Measurements from ENCODE around the gene RNGTT. TPM values are rescaled to one million over a fixed set of nuclear protein-coding genes. Genes with fewer than 3 reads are reported as not detected.

RNGTT gene
- total and polyA plus RNA-seq, 8 donors = 1.8 to 31.6 (median 5.8) TPM

DNA sequence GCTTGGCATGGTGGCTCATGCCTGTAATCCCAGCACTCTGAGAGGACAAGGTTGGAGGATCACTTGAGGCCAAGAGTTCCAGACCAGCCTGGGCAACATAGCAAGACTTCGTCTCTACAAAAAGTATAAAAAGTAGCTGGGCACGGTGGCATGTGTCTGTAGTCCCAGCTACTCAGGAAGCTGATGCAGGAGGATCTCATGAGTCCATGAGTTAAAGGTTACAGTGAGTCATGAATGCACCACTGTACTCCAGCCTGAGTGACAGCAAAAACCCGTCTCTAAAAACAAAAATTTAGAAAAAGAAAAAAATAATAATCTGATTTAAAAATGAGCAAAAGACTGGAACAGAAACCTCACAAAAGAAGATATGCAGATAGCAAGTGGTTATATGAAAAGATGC lies 279.7 kb downstream of the RNGTT start:
- Histone ChIP-seq H3K36me3 (peaks cover 0 to 11% (median 0%) of the 10 kb centered on the region in 4 donors), H3K4me3 (no peak overlapping the region), H3K4me1 (no peaks in the 10 kb centered on the region), H3K27ac (no peak overlapping the region), H3K9me3 (no peaks in the 10 kb centered on the region), H3K27me3 (no peaks in the 10 kb centered on the region)
- intact Hi-C loops (cut with DNase I; ENCODE audit: low total_unique reads) = no loop called here
- DNase-seq = no peak
- TF ChIP-seq POLR2A (IDR thresholded peaks at IDR 0.05) (no peak), POLR2AphosphoS5 (IDR thresholded peaks at IDR 0.05) (no peak), CTCF (IDR thresholded peaks at IDR 0.05) (no peak), EP300 (IDR thresholded peaks at IDR 0.05) (no peak)
- WGBS, 5 donors = 87 to 96% (median 95%) methylated on average over 3 of the region's 3 CpGs

GRCh38 chr6:88680654-88681053 lies 282.8 kb downstream of the RNGTT start:
- TF ChIP-seq POLR2A (IDR thresholded peaks at IDR 0.05) = no peak
- TF ChIP-seq CTCF (IDR thresholded peaks at IDR 0.05) = no peak
- no peak for TF ChIP-seq EP300 (IDR thresholded peaks at IDR 0.05)
- no peak for TF ChIP-seq POLR2AphosphoS5 (IDR thresholded peaks at IDR 0.05)
- intact Hi-C loops (cut with DNase I; ENCODE audit: low total_unique reads) = no loop called here
- no peak for DNase-seq
- Histone ChIP-seq H3K27me3 (no peaks in the 10 kb centered on the region), H3K27ac (no peak overlapping the region), H3K4me1 (no peaks in the 10 kb centered on the region), H3K4me3 (no peak overlapping the region), H3K36me3 (peaks cover 0 to 22% (median 7%) of the 10 kb centered on the region in 4 donors), H3K9me3 (no peaks in the 10 kb centered on the region)
- WGBS, 5 donors = 93 to 97% (median 95%) methylated on average over 6 of the region's 6 CpGs

GRCh38 chr6:88679841-88680240 lies 283.6 kb downstream of the RNGTT start:
- Histone ChIP-seq H3K27ac (no peak overlapping the region), H3K27me3 (no peaks in the 10 kb centered on the region), H3K36me3 (peaks cover 0 to 22% (median 7%) of the 10 kb centered on the region in 4 donors), H3K9me3 (peaks cover 0 to under 1% (median 0%) of the 10 kb centered on the region in 4 donors), H3K4me3 (no peak overlapping the region), H3K4me1 (no peaks in the 10 kb centered on the region)
- TF ChIP-seq POLR2AphosphoS5 (IDR thresholded peaks at IDR 0.05) (no peak), POLR2A (IDR thresholded peaks at IDR 0.05) (no peak), CTCF (IDR thresholded peaks at IDR 0.05) (no peak), EP300 (IDR thresholded peaks at IDR 0.05) (no peak)
- DNase-seq = no peak
- intact Hi-C loops (cut with DNase I; ENCODE audit: low total_unique reads) = no loop called here
- 92 to 98% (median 97%) methylated on average over 4 of the region's 4 CpGs for WGBS, 5 donors

DNA sequence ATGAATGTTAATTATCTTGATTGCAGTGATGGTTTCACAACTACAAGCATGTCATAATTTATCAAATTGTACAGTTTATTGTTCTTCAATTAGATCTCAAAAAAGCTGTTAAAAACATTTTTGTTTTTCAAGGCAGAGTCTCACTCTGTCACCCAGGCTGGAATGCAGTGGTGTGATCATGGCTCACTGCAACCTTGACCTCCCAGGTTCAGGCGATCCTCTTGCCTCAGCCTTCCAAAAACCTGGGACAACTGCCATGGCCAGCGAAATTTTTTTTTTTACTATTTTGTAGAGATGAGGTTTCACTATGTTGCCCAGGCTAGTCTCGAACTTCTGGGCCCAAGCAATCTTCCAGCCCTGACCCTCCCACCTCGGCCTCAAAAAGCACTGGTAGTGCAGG lies 286.1 kb downstream of the RNGTT start:
- 92 to 97% (median 96%) methylated on average over 4 of the region's 4 CpGs for WGBS, 5 donors

More for the DNA sequence above, 286.1 kb downstream of the RNGTT start:
- no peak for DNase-seq
- intact Hi-C loops (cut with DNase I; ENCODE audit: low total_unique reads) = no loop called here
- TF ChIP-seq EP300 (IDR thresholded peaks at IDR 0.05) = no peak
- no peak for TF ChIP-seq CTCF (IDR thresholded peaks at IDR 0.05)
- TF ChIP-seq POLR2A (IDR thresholded peaks at IDR 0.05) = no peak
- TF ChIP-seq POLR2AphosphoS5 (IDR thresholded peaks at IDR 0.05) = no peak
- no peak overlapping the region for H3K27ac ChIP-seq
- no peaks in the 10 kb centered on the region for H3K4me1 ChIP-seq
- H3K36me3 ChIP-seq = peaks cover 0 to 22% (median 7%) of the 10 kb centered on the region in 4 donors
- no peaks in the 10 kb centered on the region for H3K27me3 ChIP-seq
- peaks cover 0 to 18% (median 1%) of the 10 kb centered on the region in 4 donors for H3K9me3 ChIP-seq
- no peak overlapping the region for H3K4me3 ChIP-seq
